ENCODE measurements around the gene TBPL2.
"Not testable (repeated sequence)": the region's sequence is repeated elsewhere in the genome, so short reads cannot be mapped to it uniquely, and the experiment has no call there.

Gene TBPL2

GRCh38 chr14:55440385-55440784 lies at the start of gene TBPL2:
Gene TBPL2 (minus strand): TSS chr14:55440616. CDS start chr14:55440449, 167 bp downstream.
- no peak within 1 kb of the TSS for H3K4me3 ChIP-seq (ENCODE audit: low read depth, low read length)

DNA sequence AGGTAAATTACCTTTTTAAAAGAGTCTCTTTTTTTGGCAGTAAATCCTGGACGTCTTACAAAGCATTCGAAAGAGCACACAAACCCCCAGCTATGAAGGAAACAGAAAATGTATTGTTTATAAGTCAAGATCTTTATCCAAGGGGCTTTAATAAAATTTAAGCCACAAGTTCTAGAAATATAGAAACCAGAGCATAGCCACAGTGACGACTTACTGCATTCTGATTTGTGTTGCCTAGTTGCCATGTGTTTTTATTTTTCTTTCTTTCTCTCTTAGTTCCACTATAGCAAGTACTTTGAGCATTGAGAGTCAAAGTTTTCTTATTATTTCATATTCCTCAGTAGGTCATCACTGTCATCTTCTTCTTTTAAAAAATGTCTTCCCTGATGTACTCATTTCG lies 47.8 kb upstream of the TBPL2 start:
- no peak overlapping the region for H3K4me3 ChIP-seq (ENCODE audit: low read depth, low read length)

DNA sequence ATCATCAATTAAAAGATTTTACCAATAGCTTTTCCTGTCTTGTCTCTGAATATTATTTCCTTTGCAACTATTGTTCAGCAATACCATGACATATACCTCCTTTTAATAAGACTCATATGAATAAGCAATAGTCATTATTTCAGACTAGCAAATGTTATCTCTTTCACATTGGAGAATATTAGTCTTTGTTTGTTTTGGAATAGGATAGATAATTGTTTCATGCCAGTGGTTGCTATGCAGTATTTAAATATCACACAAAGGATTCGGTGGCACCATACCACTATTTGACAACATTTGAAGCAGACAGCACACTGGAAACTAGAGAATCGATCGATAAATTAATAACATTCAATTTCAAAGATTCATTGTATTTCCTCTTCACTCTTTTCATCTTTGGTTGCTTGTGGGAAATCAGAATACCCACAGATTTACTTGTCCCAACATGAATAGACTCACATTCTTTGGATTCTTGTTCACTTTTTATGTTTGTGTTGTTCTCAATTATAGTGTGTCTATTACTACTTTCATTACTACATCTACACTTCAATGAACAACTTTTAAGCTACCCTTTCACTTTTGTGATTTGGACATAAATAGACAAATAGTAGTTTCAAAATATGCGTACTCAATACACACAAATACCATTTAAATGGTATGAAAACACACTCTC lies 42.7 kb upstream of the TBPL2 start:
- no peak overlapping the region for H3K4me3 ChIP-seq (ENCODE audit: low read depth, low read length)

DNA sequence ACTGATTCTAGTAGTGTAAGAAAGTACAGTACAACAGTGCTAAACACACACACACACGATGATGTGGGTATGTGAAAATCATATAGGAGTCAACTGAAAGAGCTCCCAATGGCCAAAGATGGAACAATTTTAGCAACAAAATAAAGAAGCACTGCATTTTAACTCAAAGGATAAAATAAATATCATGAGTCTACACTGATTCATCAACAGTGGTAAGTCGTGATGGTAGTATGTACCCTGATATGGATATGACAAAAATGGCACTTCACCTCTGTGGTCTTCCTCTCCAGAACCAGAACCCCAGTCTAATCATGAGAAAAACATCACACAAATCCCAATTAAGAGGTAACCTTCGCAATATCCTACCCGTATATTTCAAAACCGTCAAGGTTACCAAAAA lies 41.4 kb upstream of the TBPL2 start:
- no peak overlapping the region for H3K4me3 ChIP-seq (ENCODE audit: low read depth, low read length)

- H3K4me3 ChIP-seq (ENCODE audit: low read depth, low read length): no peak overlapping the region
Observed at GRCh38 chr14:55477680-55478079, 37.3 kb upstream of the TBPL2 start.

DNA sequence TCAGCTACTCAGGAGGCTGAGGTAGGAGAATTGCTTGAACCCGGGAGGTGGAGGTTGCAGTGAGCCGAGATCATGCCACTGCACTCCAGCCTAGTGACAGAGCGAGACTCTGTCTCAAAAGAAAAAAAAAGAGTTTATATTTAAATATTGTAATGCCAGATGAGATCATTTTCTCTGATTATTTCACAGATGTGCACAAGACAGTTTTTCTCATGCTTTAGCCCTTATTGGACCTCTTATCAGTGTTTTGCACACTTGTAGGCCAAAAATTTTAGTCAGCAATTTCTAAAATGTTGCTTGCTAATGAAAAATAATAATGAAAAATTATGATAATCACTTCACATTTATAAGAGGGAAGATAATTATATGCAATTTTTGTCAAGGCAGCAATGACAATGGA lies 36.0 kb upstream of the TBPL2 start:
- not testable (repeated sequence) for H3K4me3 ChIP-seq (ENCODE audit: low read depth, low read length)

DNA sequence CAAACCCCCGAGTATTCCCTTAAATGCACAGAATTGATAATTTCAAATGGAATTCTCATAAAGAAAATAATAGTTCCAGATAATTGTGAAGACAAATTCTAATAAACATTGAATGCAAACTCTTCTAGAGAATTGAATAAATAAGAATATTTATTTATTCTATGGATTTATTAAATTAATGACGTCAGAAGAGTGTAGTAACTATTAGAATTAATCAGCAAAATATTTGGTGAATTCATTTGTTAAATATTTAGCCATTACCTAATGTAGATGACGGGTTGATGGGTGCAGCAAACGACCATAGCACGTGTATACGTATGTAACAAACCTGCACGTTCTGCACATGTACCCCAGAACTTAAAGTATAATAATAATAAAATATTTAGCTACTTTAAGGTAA lies 33.4 kb upstream of the TBPL2 start:
- no peak overlapping the region for H3K4me3 ChIP-seq (ENCODE audit: low read depth, low read length)

DNA sequence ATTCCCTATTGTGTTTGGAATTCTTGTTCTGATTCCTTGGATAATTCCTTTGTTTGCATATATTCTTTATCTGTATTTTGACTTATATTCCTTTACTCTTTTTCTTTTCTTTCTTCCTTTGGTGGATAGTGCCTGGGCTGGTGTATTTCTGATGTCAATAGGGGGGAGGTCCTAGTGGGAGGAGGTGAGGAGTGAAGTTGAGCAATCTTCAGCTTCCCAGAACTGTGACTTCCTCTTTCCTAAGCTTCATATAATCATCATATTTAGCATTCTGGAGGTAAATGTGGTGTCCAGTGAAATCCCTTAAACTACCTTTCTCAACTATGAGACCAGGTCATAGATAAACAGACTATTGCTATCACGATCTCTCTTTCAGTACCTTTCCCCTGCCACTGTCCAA lies 29.6 kb upstream of the TBPL2 start:
- H3K4me3 ChIP-seq (ENCODE audit: low read depth, low read length): no peak overlapping the region

GRCh38 chr14:55467307-55467706 lies 26.9 kb upstream of the TBPL2 start:
- no peak overlapping the region for H3K4me3 ChIP-seq (ENCODE audit: low read depth, low read length)

- H3K4me3 ChIP-seq (ENCODE audit: low read depth, low read length): no peak overlapping the region
Observed at GRCh38 chr14:55458800-55459515, 18.5 kb upstream of the TBPL2 start.

DNA sequence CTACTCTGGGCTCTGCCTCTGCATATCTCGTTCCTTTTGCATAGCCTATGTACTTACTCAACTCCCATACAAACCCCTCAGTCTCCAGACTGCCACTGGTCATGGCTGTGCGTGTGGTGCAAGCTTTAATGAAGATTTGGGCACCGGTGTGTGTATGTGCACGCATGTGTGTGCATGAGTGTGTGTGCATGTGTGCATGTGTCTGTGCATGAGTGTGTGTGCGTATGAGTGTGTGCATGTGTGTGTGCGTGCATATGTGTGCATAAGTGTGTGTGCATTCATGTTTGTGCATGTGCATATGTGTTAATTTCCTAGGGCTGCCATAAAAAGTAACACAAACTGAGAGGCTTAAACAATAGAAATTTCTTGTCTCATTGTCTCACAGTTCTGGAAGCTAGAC lies 17.1 kb upstream of the TBPL2 start:
- H3K4me3 ChIP-seq (ENCODE audit: low read depth, low read length): no peak overlapping the region

- not testable (repeated sequence) for H3K4me3 ChIP-seq (ENCODE audit: low read depth, low read length)
Observed at GRCh38 chr14:55456411-55456810, 16.0 kb upstream of the TBPL2 start.

DNA sequence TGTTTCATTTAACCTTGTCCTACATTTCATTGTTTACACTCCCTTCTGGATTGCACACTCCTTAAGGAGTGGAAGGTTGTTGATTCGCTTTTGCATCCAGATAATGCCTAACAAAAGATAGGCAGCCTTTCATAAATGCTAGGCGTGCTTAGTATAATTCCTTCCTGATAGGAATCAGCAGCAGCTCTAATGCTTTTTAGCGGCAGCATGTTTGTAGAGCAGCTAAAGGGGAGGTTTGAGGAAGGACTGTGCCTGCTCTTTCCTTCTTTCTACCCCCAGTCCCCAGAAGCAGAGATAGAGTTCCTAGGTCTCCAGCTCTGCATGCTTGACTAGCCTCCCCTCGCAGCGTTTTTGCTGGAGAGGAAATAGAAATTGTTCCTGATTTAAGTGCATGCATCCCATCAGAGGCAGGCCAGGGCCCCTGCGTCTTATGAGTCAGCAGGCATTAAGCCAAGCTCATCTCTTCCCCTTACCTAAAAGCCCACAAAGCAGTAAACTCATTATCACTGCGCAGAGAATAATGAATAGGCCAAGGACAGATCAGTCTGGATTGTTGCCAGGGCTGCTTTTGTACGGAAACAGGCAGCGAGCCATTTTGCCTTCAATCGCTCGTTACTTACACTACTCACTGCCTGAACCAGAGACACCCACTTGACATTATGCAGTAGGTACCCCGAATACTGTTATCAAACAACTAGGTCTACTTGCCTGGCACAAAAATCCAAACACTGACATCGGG lies 14.0 kb upstream of the TBPL2 start:
- H3K4me3 ChIP-seq (ENCODE audit: low read depth, low read length): no peak overlapping the region

DNA sequence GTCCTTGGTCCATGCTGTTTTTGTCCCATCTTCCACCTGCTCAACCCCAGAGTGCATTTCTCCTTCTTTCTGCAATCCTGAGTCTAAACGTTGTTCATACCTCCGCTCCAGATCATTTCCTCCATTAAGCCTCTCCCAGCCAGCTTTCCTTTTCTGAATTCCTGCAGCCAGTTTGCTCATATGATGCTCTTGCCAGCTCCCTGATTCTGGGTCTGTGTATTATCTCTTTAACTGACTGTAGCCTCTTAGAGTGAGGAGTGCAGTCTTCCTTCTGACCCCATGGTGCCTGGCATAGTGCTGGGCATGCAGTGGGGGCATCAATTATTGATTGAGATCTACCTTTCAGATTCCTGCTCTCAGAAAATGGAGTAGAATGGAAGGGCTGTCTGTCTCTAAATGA lies 11.5 kb upstream of the TBPL2 start:
- no peak overlapping the region for H3K4me3 ChIP-seq (ENCODE audit: low read depth, low read length)

DNA sequence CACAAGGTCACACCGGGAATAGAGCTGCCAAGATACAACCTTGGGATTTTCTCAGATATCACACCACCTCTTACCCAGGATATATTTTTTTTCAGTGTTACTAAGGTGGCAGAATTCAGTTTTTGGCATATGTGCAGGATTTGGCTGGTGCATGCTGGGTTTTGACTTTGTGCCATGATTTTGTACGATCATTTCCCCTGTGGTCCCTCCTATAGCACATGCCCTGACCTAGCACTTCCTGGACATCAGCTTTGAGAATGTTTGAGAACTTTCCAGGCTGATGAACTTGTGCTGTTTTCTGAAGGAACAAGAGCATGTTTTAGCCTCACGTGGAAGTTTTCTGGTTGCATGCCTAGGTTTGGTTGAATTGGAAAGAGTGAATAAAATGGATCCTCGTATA lies 11.0 kb upstream of the TBPL2 start:
- no peak overlapping the region for H3K4me3 ChIP-seq (ENCODE audit: low read depth, low read length)

- H3K4me3 ChIP-seq (ENCODE audit: low read depth, low read length): no peak overlapping the region
Observed at GRCh38 chr14:55450987-55451386, 10.6 kb upstream of the TBPL2 start.

- H3K4me3 ChIP-seq (ENCODE audit: low read depth, low read length): no peak overlapping the region
Observed at GRCh38 chr14:55450539-55450938, 10.1 kb upstream of the TBPL2 start.

DNA sequence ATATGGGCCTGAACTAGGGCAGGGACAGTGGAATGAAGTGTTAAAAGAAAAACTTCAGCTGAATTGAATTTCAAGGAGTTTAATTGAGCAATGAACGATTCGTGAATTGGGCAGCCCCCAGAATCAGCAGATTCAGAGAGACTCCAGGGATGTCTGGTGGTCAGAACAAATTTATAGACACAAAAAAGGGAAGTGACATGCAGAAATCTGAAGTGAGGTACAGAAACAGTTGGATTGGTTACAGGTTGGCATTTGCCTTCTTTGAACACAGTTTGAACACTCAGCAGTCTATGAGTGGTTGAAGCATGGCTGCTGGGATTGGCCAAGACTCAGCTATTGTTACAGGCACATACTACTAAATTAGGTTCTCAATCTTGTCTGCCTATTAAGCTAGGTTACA lies 9.7 kb upstream of the TBPL2 start:
- no peak overlapping the region for H3K4me3 ChIP-seq (ENCODE audit: low read depth, low read length)

DNA sequence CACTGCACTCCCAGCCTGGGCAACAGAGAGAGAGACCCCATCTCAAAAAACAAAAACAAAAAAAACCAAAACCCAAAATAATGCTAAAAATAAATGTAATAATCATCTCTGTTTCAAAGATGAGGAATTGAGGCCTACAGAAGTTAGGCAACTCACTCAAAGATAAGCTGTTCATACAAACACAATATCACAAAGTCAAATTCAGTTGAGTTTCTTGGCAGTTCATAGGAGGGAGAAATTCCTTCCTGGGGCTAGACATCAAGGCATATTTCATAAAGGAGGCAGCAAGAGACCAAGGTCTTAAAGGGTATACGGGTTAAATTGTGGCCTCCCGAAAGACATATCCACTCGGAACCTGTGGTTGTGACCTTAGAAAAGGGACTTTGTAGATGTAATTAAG lies 8.7 kb upstream of the TBPL2 start:
- no peak overlapping the region for H3K4me3 ChIP-seq (ENCODE audit: low read depth, low read length)

GRCh38 chr14:55448141-55448614 lies 7.8 kb upstream of the TBPL2 start:
- H3K4me3 ChIP-seq (ENCODE audit: low read depth, low read length): no peak overlapping the region

- no peak overlapping the region for H3K4me3 ChIP-seq (ENCODE audit: low read depth, low read length)
Observed at GRCh38 chr14:55446833-55447232, 6.4 kb upstream of the TBPL2 start.

Data from iPS-11a (cell line).